GM18508 (cell line): Measurements from ENCODE around the gene CLK4.

Experiments
- ATAC-seq: cut with Tn5 transposase; IDR thresholded peaks from one replicate; pipeline ENCODE4 v1.9.1; 2021; ENCODE audit warnings: moderate number of reproducible peaks; ENCODE audit not compliant: insufficient read depth, unreplicated experiment

The CLK4 gene

DNA sequence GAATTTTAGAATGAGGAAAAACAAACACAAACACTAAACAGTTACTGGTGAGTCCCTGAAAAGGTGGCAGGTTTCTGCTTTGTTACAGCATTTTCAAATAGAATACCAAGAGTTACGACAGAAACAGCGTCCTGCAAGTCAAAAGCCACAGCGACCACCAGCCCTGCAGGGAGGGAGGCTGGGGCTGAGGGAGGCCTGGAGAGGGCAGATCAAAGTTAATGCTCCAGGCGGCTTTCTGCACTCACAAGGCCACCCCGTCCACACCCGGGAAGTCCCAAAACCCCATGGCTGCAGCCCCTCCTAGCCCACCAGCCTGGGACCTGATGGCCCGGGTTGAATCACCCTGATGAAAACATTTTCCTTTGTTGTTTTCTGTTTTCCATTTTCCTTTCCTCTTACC is 65.9 kb downstream of the CLK4 start:
- ATAC-seq = no peak

DNA sequence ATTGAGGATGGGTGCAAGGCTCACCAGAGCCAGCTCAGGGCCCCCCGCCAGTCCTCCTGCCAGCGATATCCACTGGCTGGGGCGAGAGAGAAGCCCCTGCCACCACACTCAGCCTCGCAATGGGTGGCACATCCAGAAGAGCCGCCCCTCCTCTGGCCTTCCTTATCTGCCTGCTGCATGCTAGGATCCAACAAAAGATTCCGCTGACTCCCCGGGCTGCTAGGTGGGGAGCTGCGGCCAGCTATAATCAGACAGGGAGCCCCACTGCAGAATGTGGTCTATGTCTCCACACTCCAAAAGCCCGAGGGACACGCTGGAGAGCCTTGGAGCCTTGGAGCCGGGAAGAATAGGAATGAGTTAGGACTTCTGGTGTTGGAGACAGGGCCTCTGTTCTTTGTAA is 69.4 kb downstream of the CLK4 start:
- ATAC-seq = no peak

DNA sequence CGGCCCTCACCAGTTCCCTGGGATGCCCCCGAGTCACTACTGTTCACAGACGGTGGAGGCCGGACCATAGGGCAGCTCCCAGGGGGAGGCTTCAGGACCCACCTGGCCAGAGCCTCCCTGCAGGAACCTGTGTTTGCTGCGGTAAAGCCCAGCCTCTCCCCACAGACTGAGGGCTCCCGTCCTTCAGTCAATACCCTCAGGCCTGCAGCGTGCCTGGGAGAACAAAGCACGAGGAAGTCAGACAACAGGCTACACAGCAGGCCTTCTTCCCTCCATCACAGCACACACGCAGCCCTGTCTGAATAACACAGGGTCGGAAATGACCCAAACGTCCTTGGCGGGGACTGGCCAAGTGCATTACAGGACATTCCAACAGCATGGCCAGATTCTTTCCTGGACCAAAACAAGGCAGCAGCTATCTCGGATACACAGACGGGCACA is 71.1 kb downstream of the CLK4 start:
- ATAC-seq = no peak

DNA sequence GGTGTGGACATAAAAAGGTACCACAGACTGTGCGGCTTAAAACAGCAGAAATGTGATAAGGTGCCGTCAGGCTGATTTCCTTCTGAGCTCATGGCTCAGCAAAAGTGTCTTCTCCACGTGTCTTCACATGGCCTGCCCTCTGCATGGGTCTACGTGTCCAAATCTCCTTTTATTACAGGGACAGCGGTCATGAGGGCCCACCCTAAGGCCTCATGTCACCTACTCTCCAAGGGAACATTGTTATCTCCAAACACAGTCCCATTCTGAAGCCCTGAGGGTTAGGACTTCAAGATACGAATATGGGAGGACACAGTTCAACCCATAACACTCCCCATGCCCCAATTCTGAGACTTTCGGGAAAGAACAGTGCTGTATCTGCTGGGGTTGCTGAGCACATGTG is 71.8 kb downstream of the CLK4 start:
- ATAC-seq = no peak

DNA sequence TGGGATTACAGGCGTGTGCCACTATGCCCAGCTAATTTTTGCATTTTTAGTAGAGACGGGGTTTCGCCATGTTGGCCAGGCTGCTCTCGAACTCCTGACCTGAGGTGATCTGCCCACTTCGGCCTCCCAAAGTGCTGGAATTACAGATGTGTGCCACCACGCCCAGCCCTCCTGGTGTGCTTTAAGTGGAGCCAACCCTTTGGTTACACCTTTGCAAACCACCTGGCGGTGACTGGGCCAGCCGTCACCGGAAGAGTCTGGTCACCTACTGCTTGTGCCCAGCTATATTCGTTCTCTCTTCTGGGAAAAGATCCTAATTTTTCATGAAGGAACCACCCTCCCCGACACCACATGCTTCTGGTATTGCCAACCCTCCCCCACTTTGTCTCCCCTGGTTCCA is 72.5 kb downstream of the CLK4 start:
- no peak for ATAC-seq

DNA sequence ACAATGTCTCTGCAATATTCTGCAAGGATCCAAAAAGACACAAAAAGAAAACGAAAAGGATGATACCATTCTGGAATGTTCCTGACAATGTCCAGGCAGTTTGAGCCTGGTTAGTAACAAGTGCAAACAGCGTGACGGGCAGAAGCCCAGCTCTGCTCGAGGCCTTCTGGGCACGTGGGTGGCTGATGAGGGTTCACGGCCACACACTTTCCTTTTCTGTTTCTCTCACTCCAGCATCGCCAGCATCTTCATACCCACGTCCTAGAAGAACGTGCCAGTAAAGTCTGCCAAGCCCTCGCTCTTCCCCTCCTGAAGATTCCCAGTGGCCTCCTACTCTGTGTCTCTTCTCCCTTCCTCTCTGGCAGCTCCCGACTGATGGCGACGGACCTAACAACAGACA is 73.3 kb downstream of the CLK4 start:
- no peak for ATAC-seq
